Measurements from ENCODE around the gene PTPRM. TPM values are rescaled to one million over a fixed set of nuclear protein-coding genes. Genes with fewer than 3 reads are reported as not detected.

The PTPRM gene
- total and polyA plus RNA-seq, 2 of the 8 experiments (the other 6 are each of a cell fraction or from before 2014, with no cell fraction given): 4.1 to 7.0 TPM

- Histone ChIP-seq H2BK12ac (ENCODE audit: low read depth, low read length) (no peak overlapping the region), H3K4ac (replicated peaks; ENCODE audit: insufficient read length, low read depth, low read length) (no peak overlapping the region), H4K20me1 (replicated peaks in 1 of 2; ENCODE audit: control insufficient read depth in 1 of 2, insufficient read depth in 2 of 2, low read length in 2 of 2) (no peaks in the 10 kb centered on the region), H4K91ac (replicated peaks; ENCODE audit: insufficient read length, low read length) (no peak overlapping the region), H2BK120ac (replicated peaks; ENCODE audit: low read depth, low read length) (no peak overlapping the region), H2AK5ac (ENCODE audit: low read depth, low read length) (no peak overlapping the region), H3K79me2 (ENCODE audit: control insufficient read depth in 1 of 2, insufficient read depth in 2 of 2, low read length in 2 of 2) (no peaks in the 10 kb centered on the region), H3K23me2 (ENCODE audit: low read depth, low read length) (no peaks in the 10 kb centered on the region), H3K27me3 (replicated peaks in 1 of 4; ENCODE audit: control insufficient read depth in 3 of 4, extremely low read depth in 1 of 4, insufficient read depth in 3 of 4, low read length in 3 of 4) (no peaks in the 10 kb centered on the region), H3K14ac (ENCODE audit: insufficient read length) (no peak overlapping the region), H3K4me2 (ENCODE audit: insufficient read depth in 1 of 2, low read depth in 2 of 2, low read length in 2 of 2) (no peak overlapping the region), H3K56ac (replicated peaks; ENCODE audit: insufficient read length, low read depth, low read length) (no peak overlapping the region), H3K9me3 (ENCODE audit: insufficient read depth in 2 of 2, low read depth in 1 of 2, low read length in 1 of 2) (peaks cover 13 to 15% of the 10 kb centered on the region in 2 experiments), H2BK5ac (ENCODE audit: low read depth, low read length) (no peak overlapping the region), H3K18ac (ENCODE audit: extremely low read depth, low read length) (no peak overlapping the region), H4K8ac (ENCODE audit: extremely low read depth, insufficient read depth, low read length) (no peak overlapping the region), H2BK20ac (ENCODE audit: low read length) (no peak overlapping the region), H3K23ac (ENCODE audit: insufficient read length) (no peak overlapping the region), H4K5ac (ENCODE audit: insufficient read length, low read depth, low read length) (no peak overlapping the region), H2AFZ (ENCODE audit: low read length) (no peak overlapping the region), H3K27ac (ENCODE audit: low read depth, low read length) (no peak overlapping the region), H3K9ac (replicated peaks in 1 of 4; ENCODE audit: extremely low read depth in 1 of 4, low read depth in 3 of 4, low read length in 3 of 4) (no peak overlapping the region), H3K36me3 (ENCODE audit: control insufficient read depth in 2 of 4, insufficient read depth in 4 of 4, low read length in 3 of 4) (0 out of 8 replicates have a peak, but pooled peaks cover 0 to 3% (median 0%) of the 10 kb centered on the region in 4 experiments), H3K79me1 (ENCODE audit: low read depth, low read length) (no peaks in the 10 kb centered on the region), H3K4me1 (replicated peaks in 1 of 4; ENCODE audit: control insufficient read depth in 3 of 4, insufficient read depth in 4 of 4, low read length in 3 of 4) (no peaks in the 10 kb centered on the region; a peak in 1 of 7 replicates), H3K4me3 (ENCODE audit: extremely low read depth in 1 of 4, insufficient read depth in 2 of 4, low read depth in 3 of 4, low read length in 4 of 4) (no peak overlapping the region), H2BK15ac (ENCODE audit: low read length) (no peak overlapping the region)
- no peak for DNase-seq (ENCODE audit: low read depth in 1 of 2, low spot score in 2 of 2)
- 86% methylated on average over 5 of the region's 5 CpGs; no CpG with 5 or more reads in 1 of the 2 experiments for WGBS, 2 experiments (ENCODE audit: extremely low coverage in 1 of 2, insufficient coverage in 1 of 2, insufficient read length in 1 of 2, insufficient replicate concordance in 2 of 2, low coverage in 1 of 2, low lambda C conversion rate in 2 of 2, missing lambda C conversion rate in 1 of 2)
- no peak for TF ChIP-seq SP2 (IDR thresholded peaks at IDR 0.05; ENCODE audit: low read length)
- no peak for TF ChIP-seq YY1 (IDR thresholded peaks at IDR 0.05; ENCODE audit: low read depth, low read length)
- no peak for TF ChIP-seq RBBP5 (IDR thresholded peaks at IDR 0.05; ENCODE audit: borderline replicate concordance, low read depth, low read length)
- no peak for TF ChIP-seq RAD21 (IDR thresholded peaks at IDR 0.05 in 1 of 2, conservative IDR thresholded peaks at IDR 0.05 in 1 of 2; ENCODE audit: low read depth in 2 of 2, low read length in 2 of 2)
- TF ChIP-seq POU5F1 (IDR thresholded peaks at IDR 0.05; ENCODE audit: low read depth, low read length): no peak
- TF ChIP-seq TBP (IDR thresholded peaks at IDR 0.05; ENCODE audit: low read depth, low read length): no peak
- no peak for FAIRE-seq
- POLR2A ChIA-PET (ENCODE audit: partially characterized antibody): no interaction called here
- CTCF ChIA-PET (ENCODE audit: partially characterized antibody): interaction anchor here (0.6 kb wide), 1 partner anchor 109 kb away, joined by 3 read pairs; no protein-coding TSS in a partner anchor
Measured at GRCh38 chr18:7814754-7815315, 247.7 kb downstream of the PTPRM start.
